HL-60 (cell line): ENCODE measurements around the gene GDPD5.

Experiments used
- DNase-seq, 2 experiments: peaks; one replicate each; pipeline ENCODE4 v3.0.0-alpha.2; 2010 to 2020; ENCODE audit warnings: low read depth in 1 of 2, low spot score in 1 of 2
- H3K27ac ChIP-seq: fragments of 250-450 bp; sonication (Bioruptor Pico); replicated peaks from 2 replicates; pipeline ENCODE4 v1.5.1; 2020; ENCODE audit warnings: mild to moderate bottlenecking, moderate library complexity
- H3K27me3 ChIP-seq: fragments of 250-450 bp; sonication (Bioruptor Pico); 2 replicates; pipeline ENCODE4 v1.5.1; 2021; ENCODE audit warnings: mild to moderate bottlenecking, moderate library complexity; ENCODE audit not compliant: insufficient read depth, poor library complexity, severe bottlenecking
- H3K4me3 ChIP-seq: replicated peaks from 2 replicates; pipeline ENCODE4 v1.5.1; 2011; ENCODE audit warnings: mild to moderate bottlenecking, control low read depth, low read length; ENCODE audit not compliant: insufficient read depth
- CTCF ChIP-seq: IDR thresholded peaks from one replicate; pipeline ENCODE4 v1.5.1; 2011; ENCODE audit warnings: low read length, control low read depth, inconsistent platforms; ENCODE audit not compliant: insufficient read depth
- GABPA ChIP-seq: IDR thresholded peaks from 2 replicates; pipeline ENCODE4 v1.6.1; 2012; ENCODE audit warnings: low read depth
- POLR2AphosphoS5 ChIP-seq: IDR thresholded peaks from 2 replicates; pipeline ENCODE4 v1.6.1; 2012; ENCODE audit warnings: low read depth
- REST ChIP-seq: IDR thresholded peaks from 2 replicates; pipeline ENCODE4 v1.6.1; 2012; ENCODE audit warnings: low read depth; ENCODE audit not compliant: insufficient replicate concordance
- SPI1 ChIP-seq: IDR thresholded peaks from 2 replicates; pipeline ENCODE4 v1.6.1; 2012; ENCODE audit warnings: low read depth, mild to moderate bottlenecking, borderline replicate concordance

Gene GDPD5

GRCh38 chr11:75558939-75559843 is 33.5 kb upstream of the GDPD5 start:
- Histone ChIP-seq H3K4me3 (no peak overlapping the region), H3K27ac (no peak overlapping the region), H3K27me3 (peaks cover 29% of the 10 kb centered on the region)
- TF ChIP-seq POLR2AphosphoS5 (no peak), REST (no peak), CTCF (no peak)
- no peak for DNase-seq

- H3K4me3 ChIP-seq = no peak overlapping the region
- no peak overlapping the region for H3K27ac ChIP-seq
- no peak for DNase-seq
- peaks cover 26% of the 10 kb centered on the region for H3K27me3 ChIP-seq
- TF ChIP-seq REST = no peak
- TF ChIP-seq CTCF = no peak
- TF ChIP-seq GABPA = no peak
- no peak for TF ChIP-seq POLR2AphosphoS5
- no peak for TF ChIP-seq SPI1
These were observed 32.1 kb upstream of the GDPD5 start for GRCh38 chr11:75557666-75558494.

GRCh38 chr11:75556275-75556674 is 30.5 kb upstream of the GDPD5 start:
- Histone ChIP-seq H3K27me3 (peaks cover 10% of the 10 kb centered on the region), H3K4me3 (no peak overlapping the region), H3K27ac (no peak overlapping the region)
- DNase-seq = no peak
- no peak for TF ChIP-seq SPI1
- TF ChIP-seq POLR2AphosphoS5 = no peak
- TF ChIP-seq REST = no peak
- no peak for TF ChIP-seq GABPA
- TF ChIP-seq CTCF = no peak
